ENCODE results near the gene DCLK1.

The DCLK1 gene

DNA sequence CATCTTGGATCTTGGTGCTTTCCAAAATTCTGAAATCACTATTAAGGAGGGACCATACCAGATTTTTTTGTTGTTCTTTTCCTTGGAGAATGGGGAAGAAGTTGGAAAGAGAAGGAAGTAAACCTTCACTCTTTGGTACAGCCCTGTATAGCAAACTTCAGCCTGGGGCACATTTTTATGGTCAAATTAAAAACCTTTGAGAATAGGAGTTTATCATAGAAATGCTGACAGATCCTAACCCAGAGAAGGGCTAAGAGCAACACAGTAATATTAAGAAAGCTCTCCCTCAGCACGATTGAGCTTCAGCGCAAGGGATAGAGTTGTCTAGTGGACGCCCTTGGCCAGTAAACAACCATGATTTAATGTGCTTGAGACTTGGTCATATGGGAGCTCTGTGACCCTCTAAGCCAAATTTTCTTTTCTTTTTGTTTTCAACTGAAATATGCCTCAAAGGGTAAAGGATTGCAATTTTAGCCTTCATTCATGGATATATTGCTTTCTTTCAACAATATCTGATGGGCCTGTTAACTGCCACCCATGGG, 360.4 kb downstream of the DCLK1 start:
- DNase-seq = no peak

DNA sequence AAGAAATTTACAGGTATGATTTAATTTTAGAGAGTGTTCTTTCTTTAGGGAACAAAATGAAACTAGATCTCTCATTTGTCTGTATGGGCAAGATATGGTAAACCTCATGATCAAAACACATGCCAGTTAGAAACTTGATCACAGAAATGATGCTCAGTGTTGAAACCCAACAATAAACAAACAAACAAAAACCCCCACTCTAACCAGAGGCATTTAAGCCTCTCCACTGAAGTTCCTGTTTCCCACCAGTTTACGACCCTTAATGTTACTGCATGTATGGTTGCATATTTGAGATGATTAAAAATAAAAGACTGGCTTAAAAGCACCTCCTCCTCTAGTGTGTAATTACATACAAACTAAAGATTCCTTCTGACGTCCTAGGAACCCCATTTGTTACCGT, 361.4 kb downstream of the DCLK1 start:
- no peak for DNase-seq

DNA sequence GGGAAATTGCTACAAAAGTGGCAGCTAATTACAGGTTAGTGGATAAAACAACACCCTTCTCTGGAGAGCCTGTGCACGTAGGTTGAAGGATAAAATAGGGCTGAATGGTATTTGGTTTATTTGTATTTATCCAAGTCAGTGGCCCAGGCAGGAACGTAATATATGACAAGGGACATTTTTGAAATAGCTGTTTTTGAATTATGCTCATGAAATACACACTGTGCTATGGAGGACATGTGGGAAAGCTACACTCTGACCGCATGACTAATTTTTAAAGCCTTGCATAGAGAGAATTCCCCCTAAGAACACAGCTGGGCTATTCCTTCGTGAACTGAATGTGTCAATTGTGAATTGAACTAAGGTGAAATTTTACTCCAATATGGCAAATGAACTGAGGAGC, 362.6 kb downstream of the DCLK1 start:
- DNase-seq = peak; percentile 43

DNA sequence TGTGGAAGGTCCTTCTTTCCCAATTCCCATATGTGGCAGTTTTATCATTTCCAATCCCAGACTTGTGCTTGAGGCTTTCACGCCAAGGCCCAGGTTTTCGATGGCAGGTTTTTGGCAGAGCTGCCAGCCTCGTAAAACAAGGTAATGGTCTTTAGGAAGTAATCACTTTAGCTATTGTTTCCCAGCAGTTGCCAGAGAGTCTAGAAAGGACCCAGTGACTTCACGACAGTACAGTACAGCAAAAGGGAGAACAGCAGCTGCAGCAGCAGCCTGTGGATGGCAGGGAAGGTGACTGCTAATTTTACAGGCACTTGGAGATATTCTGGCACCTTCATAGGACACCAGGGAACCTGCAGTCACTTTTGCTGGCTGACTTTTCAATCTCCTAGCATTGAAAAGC, 363.1 kb downstream of the DCLK1 start:
- no peak for DNase-seq

DNA sequence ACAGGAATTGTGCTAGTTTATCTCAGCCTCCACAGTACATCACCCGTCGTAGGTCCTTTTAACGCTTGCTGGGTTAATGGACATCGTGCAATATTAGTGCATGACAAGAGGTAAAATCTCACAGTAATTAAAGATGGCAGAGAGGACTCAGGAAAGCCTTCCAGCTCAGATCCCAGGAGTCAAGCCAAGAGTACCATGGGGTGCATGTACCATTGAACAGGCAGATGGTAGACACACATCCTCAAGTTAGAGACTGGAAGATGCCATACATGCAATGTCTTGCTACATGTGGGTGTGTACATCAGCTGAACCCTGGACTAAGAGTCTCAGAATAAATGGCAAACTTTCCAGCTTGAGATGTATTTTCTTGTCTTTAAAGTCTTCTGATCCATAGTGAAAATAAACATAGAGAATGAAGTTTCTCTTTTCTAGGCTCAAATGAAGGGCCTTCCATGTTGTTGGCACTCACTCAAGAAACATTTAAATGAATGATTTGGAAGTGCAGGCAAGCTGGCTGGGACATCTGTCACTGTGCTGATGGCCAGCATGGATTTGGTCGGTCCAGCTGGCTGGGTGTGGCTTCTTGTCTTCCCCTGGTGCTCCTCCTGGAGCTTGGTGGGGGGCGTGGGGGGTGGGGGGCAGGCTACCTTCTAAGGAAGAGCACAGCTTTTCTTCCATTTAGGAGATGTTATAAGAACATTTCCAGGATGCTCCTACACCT, 363.8 kb downstream of the DCLK1 start:
- DNase-seq = no peak

DNA sequence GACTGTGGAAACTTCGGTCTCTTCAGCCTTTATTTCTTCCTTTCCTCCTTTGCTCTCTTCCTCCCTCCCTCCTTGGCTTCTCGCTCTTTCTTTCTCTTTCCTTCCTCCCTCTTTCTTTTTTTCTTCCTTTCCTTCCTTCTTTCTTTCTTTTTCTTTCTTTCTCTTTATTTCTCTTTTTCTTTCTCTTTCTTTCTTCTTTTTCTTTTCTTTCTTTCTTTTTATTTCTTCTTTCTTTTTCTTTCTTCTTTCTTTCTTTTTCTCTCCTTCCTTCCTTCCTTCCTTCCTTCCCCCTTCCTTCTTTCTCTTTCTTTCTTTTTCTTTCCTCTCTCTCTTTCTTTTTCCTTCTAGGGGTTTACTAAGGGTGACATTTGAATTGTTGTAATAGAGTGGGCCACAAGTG, 364.5 kb downstream of the DCLK1 start:
- DNase-seq = no peak

DNA sequence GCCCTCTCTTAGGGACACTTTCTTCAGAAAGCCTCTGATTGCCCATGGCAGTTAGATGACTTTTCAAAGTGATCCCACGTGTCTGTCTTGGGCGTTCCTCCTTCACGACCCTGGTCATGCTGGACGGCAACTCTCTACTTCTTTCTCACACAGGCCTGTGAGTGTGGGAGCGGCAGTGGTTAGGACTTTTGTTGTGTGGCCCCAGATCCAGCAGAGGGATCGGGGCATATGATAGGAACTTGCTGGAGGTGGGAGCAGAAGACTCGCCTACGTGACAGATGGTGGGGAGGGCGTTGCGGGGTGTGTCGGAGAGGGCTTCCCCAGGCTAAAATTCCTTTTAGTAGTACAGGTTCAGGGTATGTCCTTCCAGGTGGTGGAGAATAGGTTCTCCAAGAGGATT, 365.2 kb downstream of the DCLK1 start:
- no peak for DNase-seq

DNA sequence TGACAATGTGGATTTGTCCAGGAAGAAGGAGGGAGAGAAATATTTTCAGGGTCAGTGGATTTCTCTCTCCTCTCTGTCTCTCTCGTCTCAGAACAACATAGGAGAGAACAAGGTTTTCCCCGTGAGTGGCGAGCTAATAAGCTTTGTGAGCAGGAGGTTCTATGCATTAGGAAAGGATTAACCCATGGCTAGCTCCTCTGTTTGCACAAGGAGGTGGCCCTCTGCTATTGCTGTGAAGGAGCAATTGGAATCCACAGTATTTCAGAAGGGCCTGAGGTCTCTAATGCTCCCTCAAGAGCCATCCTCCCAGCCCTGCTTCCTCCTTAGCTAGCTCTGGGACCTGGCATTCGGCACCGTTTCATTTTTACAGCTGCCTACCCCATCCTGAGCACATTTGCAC, 365.8 kb downstream of the DCLK1 start:
- no peak for DNase-seq

DNA sequence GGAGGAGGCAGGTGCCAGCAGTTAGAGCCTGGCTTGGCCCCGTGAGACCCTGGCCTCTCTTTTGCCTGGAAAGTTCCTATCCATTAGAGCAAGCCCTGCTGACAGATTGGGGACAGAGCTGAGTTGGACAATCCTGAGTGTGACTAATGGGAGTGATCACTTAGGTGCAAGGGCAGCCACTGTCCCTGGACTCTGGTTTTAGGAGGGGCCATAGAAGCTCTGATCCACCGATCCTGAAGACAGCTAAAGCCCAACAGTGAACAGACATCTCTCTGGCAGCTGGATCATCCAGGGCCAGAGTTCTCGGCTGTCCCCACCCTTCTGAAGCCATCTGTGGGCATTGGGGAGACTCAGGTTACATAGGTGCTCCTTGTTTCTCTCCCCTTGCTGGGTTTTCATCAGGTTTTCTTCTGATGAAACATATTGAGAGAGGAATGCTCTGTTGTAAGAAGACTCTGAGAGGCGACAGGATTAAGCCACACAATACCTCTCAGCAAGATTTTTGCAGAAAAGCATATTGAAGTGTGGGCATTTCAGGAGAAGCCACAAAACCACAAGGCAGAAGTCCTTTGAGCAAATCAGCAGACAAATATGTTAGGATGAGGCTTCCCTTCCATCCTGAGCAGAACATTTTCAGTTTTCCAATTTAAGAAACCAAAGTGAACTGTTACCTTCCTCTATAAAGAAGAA, 366.7 kb downstream of the DCLK1 start:
- DNase-seq = no peak

DNA sequence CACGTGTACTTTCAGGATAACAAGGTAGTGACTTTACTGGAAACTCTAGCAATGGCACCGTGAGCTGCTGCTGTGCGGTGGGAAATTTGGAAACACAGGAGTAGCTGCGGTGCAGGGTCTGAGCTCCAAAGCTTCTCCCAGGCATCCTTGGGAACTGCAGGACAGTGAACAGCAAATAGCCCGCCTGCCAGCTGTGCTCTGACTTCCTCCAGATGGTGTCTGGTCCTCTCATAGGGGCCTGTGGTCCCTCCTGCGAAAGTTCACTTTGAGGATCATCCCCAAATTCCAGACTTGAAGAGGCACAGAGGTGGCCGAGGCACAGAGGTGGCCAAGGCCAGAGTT, 367.4 kb downstream of the DCLK1 start:
- no peak for DNase-seq

DNA sequence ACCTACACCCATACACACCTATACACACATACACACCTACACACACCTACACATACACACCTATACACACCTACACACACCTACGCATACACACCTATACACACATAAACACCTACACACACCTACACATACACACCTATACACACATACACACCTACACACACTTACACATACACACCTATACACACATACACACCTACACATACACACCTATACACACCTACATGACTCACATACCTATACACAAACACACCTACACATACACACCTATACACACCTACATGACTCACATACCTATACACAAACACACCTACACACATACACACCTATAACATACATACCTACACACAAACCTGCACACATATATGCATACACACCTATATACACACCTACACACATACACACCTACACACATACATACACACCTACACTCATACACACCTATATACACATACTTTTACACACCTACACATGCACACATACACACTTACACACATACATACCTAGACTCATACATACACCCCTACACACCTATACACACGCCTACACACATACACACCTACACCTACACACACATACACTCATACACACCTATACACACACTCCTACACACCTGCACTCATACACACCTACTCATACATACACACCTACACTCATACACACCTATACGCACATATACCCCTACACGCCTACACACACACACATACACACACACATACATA, 368.0 kb downstream of the DCLK1 start:
- DNase-seq = no peak

DNA sequence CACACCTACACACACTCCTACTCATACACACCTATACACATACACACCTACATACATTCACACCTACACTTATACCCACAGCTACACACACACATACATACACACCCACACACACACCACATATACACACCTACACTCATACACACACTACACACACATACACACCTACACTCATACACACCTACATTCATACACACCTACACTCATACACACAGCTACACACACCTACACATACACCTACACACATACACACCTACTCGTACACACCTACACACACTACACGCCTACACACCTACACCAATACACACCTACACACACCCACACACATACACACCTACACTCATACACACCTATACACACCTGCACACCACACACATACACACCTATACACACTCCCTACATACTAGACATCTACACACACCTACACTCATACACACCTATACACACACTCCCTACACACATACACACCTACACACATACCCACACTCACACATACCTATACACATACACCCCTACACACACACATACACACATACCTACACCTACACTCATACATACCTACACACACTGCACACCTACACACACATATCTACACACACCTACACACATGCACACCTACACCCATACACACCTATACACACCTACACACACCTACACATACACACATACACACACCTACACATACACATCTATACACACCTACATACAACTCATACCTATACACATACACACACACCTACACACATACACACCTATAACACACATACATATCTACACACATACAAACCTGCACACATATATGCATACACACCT, 369.5 kb downstream of the DCLK1 start:
- no peak for DNase-seq

DNA sequence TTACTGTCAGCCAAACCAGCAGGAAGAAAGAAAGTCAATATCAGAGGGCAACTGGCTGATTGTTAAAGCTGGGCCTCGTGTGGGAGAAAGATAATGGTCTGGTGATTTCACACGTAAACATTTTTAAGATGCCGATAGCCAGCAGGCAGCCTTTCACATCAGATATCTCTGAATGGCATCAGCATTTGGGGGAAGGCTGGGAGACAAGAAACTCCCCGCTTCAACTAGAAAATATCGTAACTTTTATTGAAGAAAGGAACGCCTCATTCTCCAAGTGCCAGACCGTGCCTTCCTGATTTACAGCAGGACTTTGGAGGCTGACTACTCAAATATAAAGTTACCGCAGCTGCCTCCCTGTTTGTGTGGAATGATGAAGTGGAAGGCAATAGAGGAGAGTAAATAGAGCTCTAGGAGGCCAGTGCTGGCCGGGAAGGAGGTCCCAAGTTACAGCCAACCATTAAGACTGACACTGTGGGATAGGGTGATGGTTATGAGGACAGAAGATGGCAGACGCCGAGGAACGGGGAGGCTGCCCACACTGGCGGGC, 370.4 kb downstream of the DCLK1 start:
- DNase-seq = no peak

DNA sequence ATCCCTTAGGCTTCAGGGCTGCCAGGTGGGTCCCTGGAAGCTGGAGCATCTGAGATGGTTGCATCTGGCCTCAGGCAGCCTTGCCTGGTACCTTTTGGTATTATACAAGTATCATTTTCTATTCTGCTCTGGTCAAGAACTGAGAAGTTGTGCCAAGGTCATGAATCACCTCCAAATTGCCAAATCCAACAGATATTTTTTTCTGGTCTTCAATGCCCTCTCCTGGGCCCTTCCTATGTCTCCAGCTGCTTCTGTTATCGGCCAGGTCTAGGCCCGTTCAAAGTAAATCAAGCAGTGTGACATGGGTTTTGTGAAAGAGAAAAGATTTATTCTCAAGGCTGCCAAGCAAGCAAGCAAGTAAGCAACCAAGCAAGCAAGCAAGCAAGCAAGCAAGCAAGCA, 383.6 kb downstream of the DCLK1 start:
- no peak for DNase-seq

DNA sequence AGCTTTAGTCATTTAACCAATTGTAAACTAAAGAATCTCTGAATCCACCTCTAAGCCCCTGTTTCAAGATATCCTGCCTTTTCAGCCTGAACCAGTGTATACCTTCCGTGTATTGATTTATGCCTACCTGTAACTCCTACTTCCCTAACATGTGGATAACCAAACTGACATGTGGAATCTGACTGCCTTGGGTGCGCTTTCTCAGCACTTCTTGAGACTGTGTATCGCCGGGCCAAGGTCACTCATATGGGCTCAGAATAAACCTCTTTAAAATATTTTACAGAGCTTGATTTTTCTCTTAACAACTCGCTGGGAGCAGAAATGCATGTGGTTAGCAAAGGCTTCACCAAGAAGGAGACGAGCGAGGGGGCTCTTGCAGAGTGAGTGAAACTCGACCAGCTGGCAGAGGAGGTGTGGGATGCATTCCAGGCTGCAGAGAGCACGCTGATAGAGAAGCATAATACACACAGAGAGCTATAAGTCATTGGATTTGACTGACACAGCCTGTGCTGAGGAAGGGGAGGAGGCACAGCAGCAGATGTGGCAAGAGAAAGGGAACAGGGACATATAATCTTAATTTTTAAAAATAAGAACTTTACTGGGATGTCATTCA, 386.5 kb downstream of the DCLK1 start:
- DNase-seq = no peak

DNA sequence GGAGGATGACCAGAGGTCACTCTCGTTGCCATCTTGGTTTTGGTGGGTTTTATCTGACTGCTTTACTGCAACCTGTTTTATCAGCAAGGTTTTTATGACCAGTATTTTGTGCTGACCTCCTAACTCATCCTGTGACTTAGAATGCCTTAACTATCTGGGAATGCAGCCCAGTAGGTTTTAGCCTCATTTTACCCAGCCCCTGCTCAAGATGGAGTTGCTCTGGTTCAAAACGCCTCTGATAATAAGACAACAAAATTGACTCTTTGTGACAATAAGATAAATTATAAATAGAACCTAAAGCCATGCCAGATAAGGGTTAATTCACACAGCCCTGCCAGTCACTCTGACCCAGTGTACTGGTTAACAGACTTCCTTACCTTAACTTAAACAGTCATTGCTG, 387.0 kb downstream of the DCLK1 start:
- DNase-seq = no peak

DNA sequence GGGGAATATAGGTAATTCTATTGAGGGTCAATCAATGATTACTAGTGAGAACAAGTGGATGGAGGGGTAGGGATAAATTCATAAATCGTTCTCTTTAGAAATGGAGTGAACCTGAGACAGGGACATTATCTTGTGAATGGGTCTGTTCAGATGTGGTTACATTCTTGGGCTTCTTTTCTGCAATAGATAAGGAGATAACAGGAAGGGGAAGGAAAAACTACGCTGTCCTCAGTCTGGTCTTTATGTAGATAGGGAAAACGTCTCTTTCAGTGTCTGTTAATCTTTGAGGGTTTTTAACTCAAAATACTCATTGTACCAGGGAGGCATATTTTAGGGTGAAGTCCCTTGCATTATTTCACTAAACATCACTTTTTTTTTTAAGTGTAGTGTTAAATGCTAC, 388.0 kb downstream of the DCLK1 start:
- no peak for DNase-seq

DNA sequence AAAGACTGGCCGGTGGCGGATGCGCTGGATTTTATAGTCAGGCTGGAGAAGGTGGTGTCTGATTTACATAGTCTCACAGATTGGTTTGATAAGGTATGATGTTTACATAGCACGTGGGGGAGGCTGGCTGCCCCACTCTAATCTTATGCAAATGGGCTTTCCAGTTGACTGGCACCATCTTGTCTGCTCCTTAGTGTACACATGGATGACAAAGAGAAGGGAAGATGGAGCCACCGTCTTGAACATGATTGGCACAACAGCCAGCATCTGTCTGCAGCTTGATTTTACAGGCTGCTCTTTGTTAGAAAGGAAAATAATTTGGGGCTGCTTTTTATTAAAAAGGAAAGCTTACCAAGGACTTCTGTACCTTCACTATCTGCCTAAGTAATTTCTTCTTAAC, 389.5 kb downstream of the DCLK1 start:
- no peak for DNase-seq

DNA sequence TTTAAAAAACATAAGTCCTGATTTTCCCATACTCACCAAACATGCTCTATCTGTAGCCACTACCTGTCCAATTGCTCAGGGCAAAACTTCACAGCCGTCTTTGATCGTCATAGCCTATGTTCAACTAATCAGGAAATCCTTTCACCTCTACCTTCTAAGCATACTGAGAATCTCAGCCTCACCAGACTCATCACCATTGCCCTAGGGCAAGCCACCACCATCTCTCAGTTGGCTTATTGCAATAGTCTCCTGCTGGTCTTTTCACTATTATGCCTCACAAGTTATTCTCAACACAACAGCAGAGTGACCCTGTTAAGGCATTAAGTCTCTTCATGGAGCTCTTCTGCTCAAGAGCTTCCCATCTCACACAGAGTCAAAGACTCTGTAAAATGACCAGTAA, 394.3 kb downstream of the DCLK1 start:
- no peak for DNase-seq

DNA sequence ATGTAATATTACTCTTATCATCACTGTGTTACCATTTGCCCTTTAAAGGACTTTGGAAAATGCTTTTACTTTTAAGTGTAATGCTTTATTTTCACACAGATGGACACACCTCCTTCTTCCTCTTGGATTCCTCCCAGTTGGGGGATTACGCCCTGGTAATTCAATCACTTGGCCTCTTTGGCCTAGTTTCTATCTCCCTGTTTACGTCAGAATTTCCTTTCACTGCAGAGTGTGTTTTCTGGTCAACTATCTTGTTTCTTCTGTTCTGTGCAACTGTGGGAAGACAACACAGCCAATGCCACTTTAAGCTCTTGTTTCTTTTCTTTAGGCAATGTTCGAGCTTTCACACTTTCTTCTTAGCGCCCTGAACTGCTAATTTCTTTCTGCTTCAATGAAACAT, 397.4 kb downstream of the DCLK1 start:
- no peak for DNase-seq

DNA sequence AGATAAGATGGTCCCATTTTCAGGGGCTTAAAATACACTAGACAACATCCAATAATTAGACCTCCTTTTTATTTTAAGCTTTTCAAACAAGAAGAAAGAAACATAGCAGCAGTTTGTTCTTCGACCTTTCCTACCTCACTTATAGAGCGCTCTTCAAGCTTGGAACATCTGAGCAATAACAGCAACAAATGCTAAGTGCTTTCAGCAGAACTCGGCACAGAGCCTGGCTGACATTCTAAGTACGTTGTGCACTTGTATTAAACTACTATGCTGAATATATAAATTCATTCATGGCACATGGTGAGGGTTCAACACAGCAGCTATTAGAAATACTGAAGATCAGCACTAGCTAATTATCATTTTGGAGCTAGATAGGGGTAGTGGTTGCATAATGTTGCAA, 398.6 kb downstream of the DCLK1 start:
- no peak for DNase-seq

DNA sequence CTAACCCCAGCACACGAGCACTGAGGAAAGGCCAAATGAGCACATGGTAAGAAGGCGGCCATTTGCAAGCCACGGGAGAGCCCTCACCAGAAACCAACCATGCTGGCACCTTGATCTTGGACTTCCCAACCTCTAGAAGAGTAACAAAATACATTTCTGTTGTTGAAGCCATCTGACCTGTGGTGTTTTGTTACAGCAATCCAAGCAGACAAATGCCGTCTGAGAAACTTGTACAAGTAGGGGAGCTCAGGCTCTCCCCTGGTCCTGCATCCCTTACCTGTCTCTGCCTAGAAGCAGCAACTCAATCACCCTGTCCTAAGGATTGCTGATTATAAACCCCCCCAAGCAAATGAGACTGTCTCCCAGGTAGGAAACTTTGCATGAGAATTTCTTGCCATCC, 399.7 kb downstream of the DCLK1 start:
- no peak for DNase-seq

Measured in amniotic stem cell (primary cell).